Measurements from ENCODE around the gene AFG1L. TPM values are rescaled to one million over a fixed set of nuclear protein-coding genes. Genes with fewer than 3 reads are reported as not detected.
"Not testable (repeated sequence)": the region's sequence is repeated elsewhere in the genome, so short reads cannot be mapped to it uniquely, and the experiment has no call there.

Gene AFG1L
- total RNA-seq, 4 donors from 2014 or later = 2.8 to 10.5 (median 3.9) TPM

DNA sequence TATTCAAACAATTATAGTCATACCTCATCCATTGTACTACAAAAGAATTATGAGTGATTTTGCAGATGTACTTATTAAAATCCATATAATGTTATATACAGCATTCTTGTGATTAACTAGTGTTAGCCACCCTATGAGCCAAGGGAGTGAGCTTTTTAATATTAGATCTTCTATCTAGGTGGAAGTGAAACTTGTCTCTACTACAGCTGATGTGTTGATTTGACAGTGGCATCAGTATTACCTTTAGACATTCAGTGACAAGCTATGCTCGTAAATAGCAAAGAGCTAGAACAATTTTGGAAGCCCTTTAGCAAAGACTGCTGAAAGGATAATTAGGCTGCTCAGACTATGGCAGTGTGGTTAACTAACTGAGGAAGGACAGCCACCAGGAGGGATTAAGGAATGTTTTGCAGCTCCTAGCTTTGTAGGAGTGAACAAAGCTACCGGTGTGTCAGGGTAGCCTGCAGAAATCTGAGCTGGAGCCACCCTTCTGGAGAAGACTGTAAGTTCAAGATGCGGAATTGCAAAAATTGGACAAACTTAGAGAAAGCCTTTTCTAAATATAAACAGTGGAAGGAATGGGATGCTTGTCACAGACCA, 73.7 kb downstream of the AFG1L start:
- intact Hi-C loops (cut with DNase I) = no loop called here
- H3K36me3 ChIP-seq = peaks cover 0 to 7% (median 0%) of the 10 kb centered on the region in 3 donors
- no peaks in the 10 kb centered on the region for H3K27me3 ChIP-seq
- TF ChIP-seq, protein P1, sequence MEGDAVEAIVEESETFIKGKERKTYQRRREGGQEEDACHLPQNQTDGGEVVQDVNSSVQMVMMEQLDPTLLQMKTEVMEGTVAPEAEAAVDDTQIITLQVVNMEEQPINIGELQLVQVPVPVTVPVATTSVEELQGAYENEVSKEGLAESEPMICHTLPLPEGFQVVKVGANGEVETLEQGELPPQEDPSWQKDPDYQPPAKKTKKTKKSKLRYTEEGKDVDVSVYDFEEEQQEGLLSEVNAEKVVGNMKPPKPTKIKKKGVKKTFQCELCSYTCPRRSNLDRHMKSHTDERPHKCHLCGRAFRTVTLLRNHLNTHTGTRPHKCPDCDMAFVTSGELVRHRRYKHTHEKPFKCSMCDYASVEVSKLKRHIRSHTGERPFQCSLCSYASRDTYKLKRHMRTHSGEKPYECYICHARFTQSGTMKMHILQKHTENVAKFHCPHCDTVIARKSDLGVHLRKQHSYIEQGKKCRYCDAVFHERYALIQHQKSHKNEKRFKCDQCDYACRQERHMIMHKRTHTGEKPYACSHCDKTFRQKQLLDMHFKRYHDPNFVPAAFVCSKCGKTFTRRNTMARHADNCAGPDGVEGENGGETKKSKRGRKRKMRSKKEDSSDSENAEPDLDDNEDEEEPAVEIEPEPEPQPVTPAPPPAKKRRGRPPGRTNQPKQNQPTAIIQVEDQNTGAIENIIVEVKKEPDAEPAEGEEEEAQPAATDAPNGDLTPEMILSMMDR (IDR thresholded peaks at IDR 0.05) = no peak
- TF ChIP-seq POLR2A (IDR thresholded peaks at IDR 0.05) = no peak
- H3K4me1 ChIP-seq = peaks cover 0 to 10% (median 0%) of the 10 kb centered on the region in 3 donors
- no peaks in the 10 kb centered on the region for H3K9me3 ChIP-seq
- DNase-seq = no peak
- no peak overlapping the region for H3K4me3 ChIP-seq
- WGBS, 2 donors = 91 to 92% methylated on average over 3 of the region's 3 CpGs
- no peak overlapping the region for H3K27ac ChIP-seq

DNA sequence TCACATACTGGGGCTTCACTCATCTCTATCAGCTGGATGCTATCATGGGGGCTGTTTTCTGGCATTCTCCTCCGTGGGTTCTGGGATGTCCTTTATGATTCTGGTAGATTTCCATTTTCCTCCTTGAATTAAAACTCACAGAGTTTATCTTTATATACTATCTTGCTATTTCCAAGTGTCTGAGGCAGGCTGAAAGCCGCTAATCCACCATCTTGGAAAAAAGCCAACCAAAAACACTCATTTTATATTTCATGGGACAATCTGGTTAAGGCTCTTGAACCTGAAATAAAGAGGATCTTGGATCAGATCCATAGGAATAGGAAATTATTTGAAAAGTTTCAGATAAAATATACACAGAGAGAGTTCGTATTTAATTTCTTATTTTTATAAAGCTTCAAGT, 86.0 kb downstream of the AFG1L start:
- Histone ChIP-seq H3K4me1 (peaks cover 0 to 22% (median 6%) of the 10 kb centered on the region in 3 donors), H3K27me3 (no peaks in the 10 kb centered on the region), H3K4me3 (no peak overlapping the region), H3K27ac (no peak overlapping the region), H3K36me3 (no peaks in the 10 kb centered on the region), H3K9me3 (no peaks in the 10 kb centered on the region)
- no peak for TF ChIP-seq POLR2A (IDR thresholded peaks at IDR 0.05)
- TF ChIP-seq, protein P1 (IDR thresholded peaks at IDR 0.05) = no peak
- no peak for DNase-seq
- intact Hi-C loops (cut with DNase I) = no loop called here
- WGBS, 2 donors = 87 to 88% methylated on average over 3 of the region's 3 CpGs

DNA sequence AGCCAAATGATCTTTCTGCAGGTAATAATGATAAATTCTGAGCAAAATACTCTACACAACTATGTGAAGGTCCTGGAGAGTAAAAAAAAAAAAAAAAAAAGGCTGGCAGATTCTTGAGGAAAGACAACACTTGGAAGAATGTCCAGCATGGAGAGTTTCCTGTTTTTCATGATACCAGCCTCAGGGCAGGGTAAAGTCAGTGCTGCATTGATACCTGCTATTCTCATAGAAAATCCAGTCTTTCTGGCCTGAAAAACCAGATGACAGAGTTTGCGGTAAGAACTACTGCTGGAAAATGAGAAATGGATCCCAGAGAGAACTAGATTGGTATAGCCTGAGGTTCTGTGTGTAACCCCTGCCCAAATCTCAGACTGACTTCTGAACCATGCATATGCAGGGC, 89.1 kb downstream of the AFG1L start:
- peaks cover 0 to 22% (median 6%) of the 10 kb centered on the region in 3 donors for H3K4me1 ChIP-seq
- no peaks in the 10 kb centered on the region for H3K9me3 ChIP-seq
- intact Hi-C loops (cut with DNase I) = no loop called here
- no peak overlapping the region for H3K4me3 ChIP-seq
- WGBS, 2 donors = 60 to 73% methylated on average over 1 of the region's 1 CpG
- no peaks in the 10 kb centered on the region for H3K27me3 ChIP-seq
- no peaks in the 10 kb centered on the region for H3K36me3 ChIP-seq
- no peak for TF ChIP-seq POLR2A (IDR thresholded peaks at IDR 0.05)
- TF ChIP-seq, protein P1 (IDR thresholded peaks at IDR 0.05) = no peak
- DNase-seq = no peak
- H3K27ac ChIP-seq = no peak overlapping the region

DNA sequence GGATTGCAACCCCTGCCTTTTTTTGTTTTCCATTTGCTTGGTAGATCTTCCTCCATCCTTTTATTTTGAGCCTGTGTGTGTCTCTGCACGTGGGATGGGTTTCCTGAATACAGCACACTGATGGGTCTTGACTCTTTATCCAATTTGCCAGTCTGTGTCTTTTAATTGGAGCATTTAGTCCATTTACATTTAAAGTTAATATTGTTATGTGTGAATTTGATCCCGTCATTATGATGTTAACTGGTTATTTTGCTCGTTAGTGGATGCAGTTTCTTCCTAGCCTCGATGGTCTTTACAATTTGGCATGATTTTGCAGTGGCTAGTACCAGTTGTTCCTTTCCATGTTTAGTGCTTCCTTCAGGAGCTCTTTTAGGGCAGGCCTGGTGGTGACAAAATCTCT, 94.3 kb downstream of the AFG1L start:
- H3K4me3 ChIP-seq; H3K4me1 ChIP-seq; intact Hi-C loops (cut with DNase I); H3K27me3 ChIP-seq; H3K9me3 ChIP-seq; H3K36me3 ChIP-seq; DNase-seq; H3K27ac ChIP-seq: not testable (repeated sequence)
- 90 to 95% methylated on average over 4 of the region's 4 CpGs for WGBS, 2 donors

DNA sequence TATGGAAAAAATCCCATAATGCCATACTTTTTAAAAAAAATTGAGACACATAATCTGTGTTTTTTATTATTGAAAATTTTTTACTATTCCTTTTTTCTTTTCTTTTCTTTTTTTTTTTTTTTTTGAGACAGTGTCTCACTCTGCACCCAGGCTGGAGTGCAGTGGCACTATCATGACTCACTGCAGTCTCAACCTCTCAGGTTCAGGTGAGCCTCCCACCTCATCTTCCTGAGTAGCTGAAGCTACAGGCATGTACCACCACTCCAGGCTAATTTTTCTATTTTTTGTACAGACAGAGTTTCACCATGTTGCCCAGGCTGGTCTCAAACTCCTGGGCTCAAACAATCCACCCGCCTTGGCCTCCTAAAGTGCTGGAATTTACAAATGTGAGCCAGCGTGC, 100.4 kb downstream of the AFG1L start:
- 93 to 100% methylated on average over 2 of the region's 2 CpGs for WGBS, 2 donors
- no peaks in the 10 kb centered on the region for H3K27me3 ChIP-seq

More for the DNA sequence above, 100.4 kb downstream of the AFG1L start:
- Histone ChIP-seq H3K27ac (no peak overlapping the region), H3K9me3 (no peaks in the 10 kb centered on the region), H3K4me1 (no peaks in the 10 kb centered on the region), H3K36me3 (no peaks in the 10 kb centered on the region), H3K4me3 (no peak overlapping the region)
- intact Hi-C loops (cut with DNase I) = no loop called here
- no peak for DNase-seq
- TF ChIP-seq POLR2A (IDR thresholded peaks at IDR 0.05) = no peak
- TF ChIP-seq, protein P1 (IDR thresholded peaks at IDR 0.05) = no peak
